Measurements from ENCODE around the gene ASAP3. TPM values are rescaled to one million over a fixed set of nuclear protein-coding genes. Genes with fewer than 3 reads are reported as not detected.

The ASAP3 gene
- total RNA-seq, 1 experiment from 2014 or later, result 2.9 TPM

DNA sequence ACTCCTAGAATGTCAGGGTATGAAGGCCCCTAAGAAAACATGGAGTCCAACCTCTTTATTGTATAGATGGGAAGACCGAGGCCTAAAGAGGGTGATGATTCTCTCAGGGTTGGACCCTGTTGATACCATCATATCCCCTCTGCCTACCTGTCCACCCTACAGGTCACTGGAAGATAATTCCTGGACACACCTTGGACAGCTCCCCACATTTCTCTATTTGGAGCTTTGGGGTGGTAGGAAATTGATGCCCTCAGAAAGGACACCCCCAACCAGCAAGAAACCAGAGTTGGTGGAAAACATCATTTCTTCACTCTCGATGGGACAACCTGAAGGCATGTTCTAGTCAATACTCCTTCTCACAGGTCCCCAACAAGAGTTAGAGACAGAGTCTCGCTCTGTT, 56.4 kb downstream of the ASAP3 start:
- H3K9me3 Mint-ChIP-seq (ENCODE audit: low read depth, unreplicated experiment), result no peaks in the 10 kb centered on the region
- intact Hi-C loops (cut with micrococcal nuclease; ENCODE audit: unreplicated experiment), result no loop called here
- peaks cover 10% of the 10 kb centered on the region for H3K36me3 Mint-ChIP-seq (ENCODE audit: insufficient read depth, unreplicated experiment)
- peaks cover 8% of the 10 kb centered on the region for H3K4me1 Mint-ChIP-seq (ENCODE audit: low read depth, unreplicated experiment)
- BruUV-seq (replicated peaks), result no TSS peak
- CTCF ChIA-PET, result no interaction called here
- DNase-seq, result no peak
- H3K4me3 Mint-ChIP-seq (ENCODE audit: low read depth, unreplicated experiment), result no peak overlapping the region
- no peak overlapping the region for H3K27ac Mint-ChIP-seq (ENCODE audit: unreplicated experiment)
- peaks cover 52% of the 10 kb centered on the region for H3K27me3 Mint-ChIP-seq (ENCODE audit: unreplicated experiment)
- TF ChIP-seq, protein P1, sequence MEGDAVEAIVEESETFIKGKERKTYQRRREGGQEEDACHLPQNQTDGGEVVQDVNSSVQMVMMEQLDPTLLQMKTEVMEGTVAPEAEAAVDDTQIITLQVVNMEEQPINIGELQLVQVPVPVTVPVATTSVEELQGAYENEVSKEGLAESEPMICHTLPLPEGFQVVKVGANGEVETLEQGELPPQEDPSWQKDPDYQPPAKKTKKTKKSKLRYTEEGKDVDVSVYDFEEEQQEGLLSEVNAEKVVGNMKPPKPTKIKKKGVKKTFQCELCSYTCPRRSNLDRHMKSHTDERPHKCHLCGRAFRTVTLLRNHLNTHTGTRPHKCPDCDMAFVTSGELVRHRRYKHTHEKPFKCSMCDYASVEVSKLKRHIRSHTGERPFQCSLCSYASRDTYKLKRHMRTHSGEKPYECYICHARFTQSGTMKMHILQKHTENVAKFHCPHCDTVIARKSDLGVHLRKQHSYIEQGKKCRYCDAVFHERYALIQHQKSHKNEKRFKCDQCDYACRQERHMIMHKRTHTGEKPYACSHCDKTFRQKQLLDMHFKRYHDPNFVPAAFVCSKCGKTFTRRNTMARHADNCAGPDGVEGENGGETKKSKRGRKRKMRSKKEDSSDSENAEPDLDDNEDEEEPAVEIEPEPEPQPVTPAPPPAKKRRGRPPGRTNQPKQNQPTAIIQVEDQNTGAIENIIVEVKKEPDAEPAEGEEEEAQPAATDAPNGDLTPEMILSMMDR (IDR thresholded peaks at IDR 0.05; ENCODE audit: unreplicated experiment), result no peak

DNA sequence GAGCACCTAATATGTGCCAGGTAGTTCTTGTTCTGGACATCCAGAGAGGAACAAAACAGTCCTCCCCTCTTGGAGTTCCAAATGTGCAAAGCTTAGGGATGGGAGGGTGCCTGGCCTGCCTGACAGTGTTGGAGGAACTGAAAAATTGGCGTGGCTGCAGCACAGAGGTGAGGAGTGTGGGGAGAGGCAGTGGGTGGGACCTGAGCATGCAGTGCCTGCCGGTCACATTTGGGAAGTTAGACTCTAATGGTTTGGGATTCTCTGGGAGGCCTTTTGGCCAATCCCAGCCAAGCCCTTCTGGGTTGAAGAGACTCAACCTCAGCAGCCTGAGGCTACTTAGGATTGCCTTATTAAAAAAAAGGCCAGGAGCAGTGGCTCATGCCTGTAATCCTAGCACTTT, 57.2 kb downstream of the ASAP3 start:
- no peak overlapping the region for H3K4me3 Mint-ChIP-seq (ENCODE audit: low read depth, unreplicated experiment)
- BruUV-seq (replicated peaks), result no TSS peak
- peaks cover 52% of the 10 kb centered on the region for H3K27me3 Mint-ChIP-seq (ENCODE audit: unreplicated experiment)
- CTCF ChIA-PET, result no interaction called here
- TF ChIP-seq, protein P1 (IDR thresholded peaks at IDR 0.05; ENCODE audit: unreplicated experiment), result no peak
- H3K4me1 Mint-ChIP-seq (ENCODE audit: low read depth, unreplicated experiment), result peaks cover 8% of the 10 kb centered on the region
- intact Hi-C loops (cut with micrococcal nuclease; ENCODE audit: unreplicated experiment), result no loop called here
- peaks cover 10% of the 10 kb centered on the region for H3K36me3 Mint-ChIP-seq (ENCODE audit: insufficient read depth, unreplicated experiment)
- DNase-seq, result no peak
- H3K9me3 Mint-ChIP-seq (ENCODE audit: low read depth, unreplicated experiment), result no peaks in the 10 kb centered on the region
- no peak overlapping the region for H3K27ac Mint-ChIP-seq (ENCODE audit: unreplicated experiment)

DNA sequence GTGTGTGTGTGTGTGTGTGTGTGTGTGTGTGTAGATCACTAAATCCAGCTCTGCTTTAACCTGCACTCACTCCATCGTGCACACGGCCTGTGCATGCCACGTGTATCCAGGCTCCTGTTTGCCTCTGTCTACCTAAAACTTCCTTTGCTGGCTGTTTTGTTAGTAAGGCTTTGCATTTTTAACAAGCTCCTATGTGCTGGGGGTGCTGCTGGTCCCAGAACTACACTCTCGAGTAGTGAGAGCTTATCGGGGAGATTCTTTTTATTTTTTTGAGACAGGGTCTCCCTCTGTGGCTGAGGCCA, 58.8 kb downstream of the ASAP3 start:
- CTCF ChIA-PET, result interaction anchor here (0.6 to 0.9 kb wide), 4 partner anchors 21 to 879 kb away, joined by 3 to 6 read pairs (median 5); no protein-coding TSS in a partner anchor
- no peaks in the 10 kb centered on the region for H3K9me3 Mint-ChIP-seq (ENCODE audit: low read depth, unreplicated experiment)
- H3K4me1 Mint-ChIP-seq (ENCODE audit: low read depth, unreplicated experiment), result peaks cover 8% of the 10 kb centered on the region
- no peak overlapping the region for H3K27ac Mint-ChIP-seq (ENCODE audit: unreplicated experiment)
- no TSS peak for BruUV-seq (replicated peaks)
- TF ChIP-seq, protein P1 (IDR thresholded peaks at IDR 0.05; ENCODE audit: unreplicated experiment), result no peak
- H3K4me3 Mint-ChIP-seq (ENCODE audit: low read depth, unreplicated experiment), result peak overlapping the region; percentile 66
- peaks cover 52% of the 10 kb centered on the region for H3K27me3 Mint-ChIP-seq (ENCODE audit: unreplicated experiment)
- peaks cover 10% of the 10 kb centered on the region for H3K36me3 Mint-ChIP-seq (ENCODE audit: insufficient read depth, unreplicated experiment)
- intact Hi-C loops (cut with micrococcal nuclease; ENCODE audit: unreplicated experiment), result no loop called here
- no peak for DNase-seq

DNA sequence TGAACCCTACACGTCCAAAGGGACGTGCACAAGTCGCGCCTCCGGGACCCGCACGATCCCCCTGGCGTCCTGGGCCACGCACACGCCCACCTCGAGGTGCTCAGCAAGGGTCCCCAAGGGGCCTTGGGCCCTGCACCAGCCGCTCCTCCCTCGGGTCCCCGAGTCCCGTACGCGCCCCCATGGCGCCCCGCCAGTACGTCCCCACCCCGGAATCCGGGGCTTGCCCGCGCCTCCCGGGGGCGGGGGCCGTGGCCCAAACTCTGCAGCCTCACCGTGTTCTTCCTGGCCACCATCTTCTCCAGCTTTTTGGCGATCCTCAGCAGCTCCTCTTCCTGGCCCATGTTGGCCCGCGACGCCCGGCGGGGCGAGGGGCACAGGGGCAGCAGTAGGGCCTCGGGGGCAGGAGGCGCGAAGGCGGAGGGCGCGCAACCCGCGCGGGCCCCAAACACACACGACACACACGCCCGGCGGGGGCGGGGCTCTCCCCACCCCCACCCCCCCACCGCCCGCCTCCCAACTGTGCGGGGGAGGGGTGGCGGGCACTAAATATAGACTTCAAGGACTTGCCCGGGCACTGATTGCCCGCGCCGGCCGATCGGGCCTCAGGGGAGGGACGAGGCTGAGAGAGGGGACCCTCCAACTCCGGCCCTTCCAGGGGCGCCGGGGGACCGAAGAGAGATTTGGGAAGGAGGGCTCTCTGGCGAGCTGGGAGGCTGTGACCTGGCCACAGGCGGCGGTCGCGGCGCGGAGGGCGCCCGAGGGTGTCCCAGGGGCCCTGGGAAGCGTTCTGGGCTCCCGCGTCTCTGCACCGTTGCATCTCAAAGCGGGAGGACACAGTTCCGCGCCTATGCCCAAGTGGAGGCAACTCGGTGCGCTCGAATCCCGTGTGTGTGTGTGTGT, 59.4 kb downstream of the ASAP3 start, which contains the start of gene TCEA3:
TCEA3 (minus strand) TSS at position 456 of the 900 bp plus-strand sequence; CDS start at position 341, 115 bp downstream.
- peak; percentile 4 for DNase-seq
- H3K27me3 Mint-ChIP-seq (ENCODE audit: unreplicated experiment), result peaks cover 52% of the 10 kb centered on the region

More for the DNA sequence above, 59.4 kb downstream of the ASAP3 start, which contains the start of gene TCEA3:
- Mint-ChIP-seq H3K9me3 (ENCODE audit: low read depth, unreplicated experiment) (no peaks in the 10 kb centered on the region), H3K36me3 (ENCODE audit: insufficient read depth, unreplicated experiment) (peaks cover 10% of the 10 kb centered on the region), H3K27ac (ENCODE audit: unreplicated experiment) (no peak within 1 kb of the TSS), H3K4me1 (ENCODE audit: low read depth, unreplicated experiment) (peaks cover 8% of the 10 kb centered on the region), H3K4me3 (ENCODE audit: low read depth, unreplicated experiment) (peak within 1 kb of the TSS; percentile 66)
- BruUV-seq (replicated peaks), result no TSS peak
- intact Hi-C loops (cut with micrococcal nuclease; ENCODE audit: unreplicated experiment), result no loop called here
- CTCF ChIA-PET, result interaction anchor here (0.6 to 1.0 kb wide), 4 partner anchors 15 to 28 kb away, joined by 3 to 6 read pairs (median 4); no protein-coding TSS in a partner anchor
- TF ChIP-seq, protein P1 (IDR thresholded peaks at IDR 0.05; ENCODE audit: unreplicated experiment), result no peak
